ENCODE results near the gene APBA2.

APBA2 gene

GRCh38 chr15:29131840-29132420 lies 246.2 kb downstream of the APBA2 start:
- Histone ChIP-seq H4K20me1 (ENCODE audit: insufficient read depth, low read length) (no peaks in the 10 kb centered on the region), H3K4me1 (ENCODE audit: low read length) (no peaks in the 10 kb centered on the region), H3K4me3 (ENCODE audit: low read length) (no peak overlapping the region), H3K4me2 (ENCODE audit: low read length) (no peak overlapping the region), H3K27me3 (ENCODE audit: low read depth, low read length) (no peaks in the 10 kb centered on the region), H3K79me2 (ENCODE audit: low read length) (no peaks in the 10 kb centered on the region), H2AFZ (ENCODE audit: low read depth, low read length) (no peak overlapping the region), H3K9me3 (ENCODE audit: insufficient read depth, low read length) (no peaks in the 10 kb centered on the region), H3K27ac (ENCODE audit: low read length) (no peak overlapping the region), H3K36me3 (replicated peaks; ENCODE audit: low read depth, low read length) (no peaks in the 10 kb centered on the region), H3K9ac (ENCODE audit: low read length) (no peak overlapping the region)
- no peak for TF ChIP-seq CTCF (IDR thresholded peaks at IDR 0.05; ENCODE audit: low read depth, low read length)
- TF ChIP-seq EZH2phosphoT487 (IDR thresholded peaks at IDR 0.05; ENCODE audit: low read depth): no peak

GRCh38 chr15:29132735-29133181 lies 247.0 kb downstream of the APBA2 start:
- Histone ChIP-seq H3K4me3 (ENCODE audit: low read length) (no peak overlapping the region), H3K4me2 (ENCODE audit: low read length) (no peak overlapping the region), H3K36me3 (replicated peaks; ENCODE audit: low read depth, low read length) (no peaks in the 10 kb centered on the region), H3K27me3 (ENCODE audit: low read depth, low read length) (no peaks in the 10 kb centered on the region), H3K4me1 (ENCODE audit: low read length) (no peaks in the 10 kb centered on the region), H3K9me3 (ENCODE audit: insufficient read depth, low read length) (no peaks in the 10 kb centered on the region), H2AFZ (ENCODE audit: low read depth, low read length) (no peak overlapping the region), H3K9ac (ENCODE audit: low read length) (no peak overlapping the region), H3K79me2 (ENCODE audit: low read length) (no peaks in the 10 kb centered on the region), H3K27ac (ENCODE audit: low read length) (no peak overlapping the region), H4K20me1 (ENCODE audit: insufficient read depth, low read length) (no peaks in the 10 kb centered on the region)
- TF ChIP-seq EZH2phosphoT487 (IDR thresholded peaks at IDR 0.05; ENCODE audit: low read depth) (no peak), CTCF (IDR thresholded peaks at IDR 0.05; ENCODE audit: low read depth, low read length) (no peak)

- H4K20me1 ChIP-seq (ENCODE audit: insufficient read depth, low read length): no peaks in the 10 kb centered on the region
- H3K4me2 ChIP-seq (ENCODE audit: low read length): no peak overlapping the region
- H2AFZ ChIP-seq (ENCODE audit: low read depth, low read length): no peak overlapping the region
- H3K27me3 ChIP-seq (ENCODE audit: low read depth, low read length): 0 out of 2 replicates have a peak, but pooled peaks cover 5% of the 10 kb centered on the region
- no peaks in the 10 kb centered on the region for H3K36me3 ChIP-seq (replicated peaks; ENCODE audit: low read depth, low read length)
- TF ChIP-seq CTCF (IDR thresholded peaks at IDR 0.05; ENCODE audit: low read depth, low read length) (no peak), EZH2phosphoT487 (IDR thresholded peaks at IDR 0.05; ENCODE audit: low read depth) (no peak)
- H3K27ac ChIP-seq (ENCODE audit: low read length): no peak overlapping the region
- H3K9ac ChIP-seq (ENCODE audit: low read length): no peak overlapping the region
- no peaks in the 10 kb centered on the region for H3K9me3 ChIP-seq (ENCODE audit: insufficient read depth, low read length)
- no peaks in the 10 kb centered on the region for H3K4me1 ChIP-seq (ENCODE audit: low read length)
- H3K4me3 ChIP-seq (ENCODE audit: low read length): no peak overlapping the region
- no peaks in the 10 kb centered on the region for H3K79me2 ChIP-seq (ENCODE audit: low read length)
Observed at GRCh38 chr15:29133321-29133720, 247.5 kb downstream of the APBA2 start.

- no peak overlapping the region for H3K4me2 ChIP-seq (ENCODE audit: low read length)
- H3K79me2 ChIP-seq (ENCODE audit: low read length): no peaks in the 10 kb centered on the region
- no peaks in the 10 kb centered on the region for H4K20me1 ChIP-seq (ENCODE audit: insufficient read depth, low read length)
- H3K27me3 ChIP-seq (ENCODE audit: low read depth, low read length): 0 out of 2 replicates have a peak, but pooled peaks cover 5% of the 10 kb centered on the region
- no peak overlapping the region for H3K4me3 ChIP-seq (ENCODE audit: low read length)
- H3K36me3 ChIP-seq (replicated peaks; ENCODE audit: low read depth, low read length): no peaks in the 10 kb centered on the region
- TF ChIP-seq CTCF (IDR thresholded peaks at IDR 0.05; ENCODE audit: low read depth, low read length): no peak
- TF ChIP-seq EZH2phosphoT487 (IDR thresholded peaks at IDR 0.05; ENCODE audit: low read depth): no peak
- H3K4me1 ChIP-seq (ENCODE audit: low read length): no peaks in the 10 kb centered on the region
- H3K27ac ChIP-seq (ENCODE audit: low read length): no peak overlapping the region
- H3K9ac ChIP-seq (ENCODE audit: low read length): no peak overlapping the region
- H2AFZ ChIP-seq (ENCODE audit: low read depth, low read length): no peak overlapping the region
- no peaks in the 10 kb centered on the region for H3K9me3 ChIP-seq (ENCODE audit: insufficient read depth, low read length)
Observed at GRCh38 chr15:29133791-29134190, 248.0 kb downstream of the APBA2 start.
